IMR-90 (cell line): ENCODE measurements around the gene BOD1L1. TPM values are rescaled to one million over a fixed set of nuclear protein-coding genes. Genes with fewer than 3 reads are reported as not detected.

Source experiments
- ATAC-seq: fragments of 200-7000 bp; cut with Tn5 transposase; 2 replicates; pipeline ENCODE4 v1.9.1; 2020; ENCODE audit warnings: low read depth, mild to moderate bottlenecking, moderate library complexity
- BruUV-seq: library from RNA; stranded (reverse); fragments of 400-500 nt; replicated peaks from 2 replicates; lab custom pipeline; 2021; lab: Mats Ljungman, UMichigan
- CTCF ChIA-PET: fragments of 300-600 bp; formaldehyde crosslinking; extraction: SDS; loops from one replicate; lab custom pipeline; 2021; ENCODE audit warnings: antibody characterized with exemption; lab: Yijun Ruan, JAX
- POLR2A ChIA-PET: fragments of 300-600 bp; sonication (Branson Sonifier 250); formaldehyde crosslinking; loops from one replicate; lab custom pipeline; 2022; ENCODE audit warnings: antibody characterized with exemption; ENCODE audit not compliant: unreplicated experiment; lab: Charles Lee
- DNase-seq: peaks from one replicate; pipeline ENCODE4 v3.0.0; 2013
- H2AFZ ChIP-seq: replicated peaks from 2 replicates; pipeline ENCODE3; 2013; ENCODE audit warnings: low read length, mild to moderate bottlenecking; ENCODE audit not compliant: poor library complexity
- H2AK5ac ChIP-seq: 2 replicates; pipeline ENCODE4 v1.6.1; 2013; ENCODE audit warnings: low read depth, low read length, inconsistent platforms
- H2AK9ac ChIP-seq: replicated peaks from 2 replicates; pipeline ENCODE3; 2013; ENCODE audit warnings: mild to moderate bottlenecking, low read depth, low read length, moderate library complexity; ENCODE audit not compliant: poor library complexity
- H2BK120ac ChIP-seq: 2 replicates; pipeline ENCODE4 v1.6.1; 2013; ENCODE audit warnings: low read depth, low read length, inconsistent platforms
- H2BK15ac ChIP-seq: 3 replicates; pipeline ENCODE4 v1.6.1; 2013; ENCODE audit warnings: low read depth, low read length, inconsistent platforms
- H2BK20ac ChIP-seq: 2 replicates; pipeline ENCODE4 v1.6.1; 2013; ENCODE audit warnings: low read depth, mild to moderate bottlenecking, inconsistent platforms, low read length, moderate library complexity
- H2BK5ac ChIP-seq: 2 replicates; pipeline ENCODE4 v1.6.1; 2013; ENCODE audit warnings: mild to moderate bottlenecking, low read depth, low read length, inconsistent platforms; ENCODE audit not compliant: poor library complexity, severe bottlenecking
- H3K14ac ChIP-seq: replicated peaks from 2 replicates; pipeline ENCODE4 v1.6.1; 2013; ENCODE audit warnings: low read depth, low read length, inconsistent platforms
- H3K18ac ChIP-seq: 2 replicates; pipeline ENCODE4 v1.6.1; 2013; ENCODE audit warnings: low read depth, low read length, control low read depth
- H3K23ac ChIP-seq: 2 replicates; pipeline ENCODE4 v1.6.1; 2013; ENCODE audit warnings: low read depth, low read length, inconsistent platforms
- H3K27ac ChIP-seq: 2 replicates; pipeline ENCODE4 v1.5.1; 2013; ENCODE audit warnings: mild to moderate bottlenecking, control low read depth, low read length; ENCODE audit not compliant: insufficient read depth
- H3K27me3 ChIP-seq: 2 replicates; pipeline ENCODE4 v1.6.1; 2013; ENCODE audit warnings: low read length; ENCODE audit not compliant: control insufficient read depth, insufficient read depth
- H3K36me3 ChIP-seq: 2 replicates; pipeline ENCODE4 v1.6.1; 2013; ENCODE audit warnings: low read length, mixed read lengths; ENCODE audit not compliant: control insufficient read depth, insufficient read depth
- H3K4ac ChIP-seq: 2 replicates; pipeline ENCODE4 v1.6.1; 2013; ENCODE audit warnings: low read depth, low read length, inconsistent platforms
- H3K4me1 ChIP-seq: 2 replicates; pipeline ENCODE4 v1.6.1; 2013; ENCODE audit warnings: low read length, mixed read lengths; ENCODE audit not compliant: control insufficient read depth, insufficient read depth
- H3K4me2 ChIP-seq: 2 replicates; pipeline ENCODE4 v1.6.1; 2013; ENCODE audit warnings: low read depth, mild to moderate bottlenecking, control low read depth, low read length, moderate library complexity
- H3K4me3 ChIP-seq: 2 replicates; pipeline ENCODE4 v1.5.1; 2013; ENCODE audit warnings: low read depth, mild to moderate bottlenecking, control low read depth, low read length, moderate library complexity; ENCODE audit not compliant: insufficient read depth
- H3K56ac ChIP-seq: 2 replicates; pipeline ENCODE4 v1.6.1; 2013; ENCODE audit warnings: low read length, inconsistent platforms; ENCODE audit not compliant: insufficient read depth; ENCODE audit errors: extremely low read depth
- H3K79me1 ChIP-seq, 2 experiments: 2 replicates each; pipeline ENCODE4 v1.6.1; 2013; ENCODE audit warnings: low read length in 2 of 2, inconsistent platforms in 1 of 2, low read depth in 1 of 2
- H3K9ac ChIP-seq: 2 replicates; pipeline ENCODE4 v1.6.1; 2013; ENCODE audit warnings: low read depth, low read length, control low read depth
- H3K9me1 ChIP-seq: 2 replicates; pipeline ENCODE4 v1.6.1; 2013; ENCODE audit warnings: low read length, inconsistent platforms; ENCODE audit not compliant: insufficient read depth
- H3K9me3 ChIP-seq: 2 replicates; pipeline ENCODE4 v1.6.1; 2013; ENCODE audit warnings: low read length; ENCODE audit not compliant: control insufficient read depth, insufficient read depth
- H4K20me1 ChIP-seq: 2 replicates; pipeline ENCODE4 v1.6.1; 2013; ENCODE audit warnings: low read length, inconsistent platforms; ENCODE audit not compliant: insufficient read depth
- H4K5ac ChIP-seq: 2 replicates; pipeline ENCODE4 v1.6.1; 2013; ENCODE audit warnings: mild to moderate bottlenecking, low read depth, low read length, control low read depth
- H4K8ac ChIP-seq, 2 experiments: 2 replicates each; pipeline ENCODE4 v1.6.1; 2013; ENCODE audit warnings: low read depth in 2 of 2, low read length in 2 of 2, control low read depth in 1 of 2, inconsistent platforms in 1 of 2
- H4K91ac ChIP-seq: 2 replicates; pipeline ENCODE4 v1.6.1; 2013; ENCODE audit warnings: low read depth, low read length, inconsistent platforms; ENCODE audit not compliant: insufficient read depth
- CEBPB ChIP-seq: IDR thresholded peaks from 2 replicates; pipeline ENCODE4 v1.6.1; 2012; ENCODE audit warnings: low read depth, low read length, improper control_type of control experiment
- MAZ ChIP-seq: IDR thresholded peaks from 2 replicates; pipeline ENCODE4 v1.6.1; 2012; ENCODE audit warnings: low read depth, mild to moderate bottlenecking, low read length, improper control_type of control experiment, moderate library complexity, borderline replicate concordance
- USF2 ChIP-seq: fragments of 150-350 bp; IDR thresholded peaks from 2 replicates; pipeline ENCODE4 v1.6.1; 2017; ENCODE audit warnings: mild to moderate bottlenecking, antibody characterized with exemption, low read length, low read depth
- dilution Hi-C: fragments of 300-500 bp; cut with HindIII; formaldehyde crosslinking; loops from one replicate; pipeline ENCODE4 v1.14.3; 2018; ENCODE audit warnings: low sequenced_read_pairs; ENCODE audit not compliant: unreplicated experiment
- in situ Hi-C: fragments of 300-500 bp; cut with MboI; formaldehyde crosslinking; loops from 3 replicates; pipeline ENCODE4 v1.14.3; 2019; ENCODE audit warnings: low sequenced_read_pairs, inconsistent platforms, mixed read lengths
- intact Hi-C: fragments of 100-400 bp; cut with micrococcal nuclease; formaldehyde crosslinking; loops from 2 replicates; pipeline ENCODE4 v1.10.0; 2022
- polyA plus RNA-seq, 3 experiments: library from polyadenylated mRNA; depleted of rRNA; stranded (reverse); fragments of >200 nt; gene quantifications; 2 replicates each; pipeline ENCODE4 v1.2.3, GENCODE V29; 2012; ENCODE audit warnings: low replicate concordance in 1 of 3
- total RNA-seq: library from RNA; depleted of rRNA; stranded (reverse); fragments of >200 nt; gene quantifications from 2 replicates; pipeline ENCODE4 v1.2.3, GENCODE V29; 2012

The BOD1L1 gene
- total and polyA plus RNA-seq, 2 of the 4 experiments (the other 2 are of a cell fraction), result 13.5 to 26.9 TPM

- no peaks in the 10 kb centered on the region for H3K27me3 ChIP-seq
- dilution Hi-C loops (no loop called here), in situ Hi-C loops (no loop called here), intact Hi-C loops (no loop called here)
- no peaks in the 10 kb centered on the region for H3K9me1 ChIP-seq
- no peak overlapping the region for H3K56ac ChIP-seq
- H3K9me3 ChIP-seq, result no peaks in the 10 kb centered on the region
- H2BK20ac ChIP-seq, result no peak overlapping the region
- H3K4me2 ChIP-seq, result no peak overlapping the region
- DNase-seq (no peak), ATAC-seq (no peak)
- TF ChIP-seq USF2 (no peak), MAZ (no peak), CEBPB (peak; percentile 58)
- no peak overlapping the region for H3K27ac ChIP-seq
- H2AK9ac ChIP-seq, result no peak overlapping the region
- H4K8ac ChIP-seq, result no peak overlapping the region
- no peaks in the 10 kb centered on the region for H3K4me1 ChIP-seq
- CTCF ChIA-PET, result no interaction called here
- BruUV-seq, result no TSS peak
- no peak overlapping the region for H3K4ac ChIP-seq
- no peaks in the 10 kb centered on the region for H4K20me1 ChIP-seq
- peaks cover 26% of the 10 kb centered on the region for H3K36me3 ChIP-seq
- no peak overlapping the region for H4K5ac ChIP-seq
- no peak overlapping the region for H3K14ac ChIP-seq
- H2BK5ac ChIP-seq, result no peak overlapping the region
- H2BK120ac ChIP-seq, result no peak overlapping the region
- no peak overlapping the region for H4K91ac ChIP-seq
- H2BK15ac ChIP-seq, result no peak overlapping the region
- no peak overlapping the region for H3K4me3 ChIP-seq
- no peak overlapping the region for H2AFZ ChIP-seq
- no peak overlapping the region for H3K18ac ChIP-seq
- POLR2A ChIA-PET, result no interaction called here
- no peak overlapping the region for H3K9ac ChIP-seq
- H3K79me1 ChIP-seq, result no peaks in the 10 kb centered on the region; a peak in 1 of 4 replicates
- no peak overlapping the region for H3K23ac ChIP-seq
- no peak overlapping the region for H2AK5ac ChIP-seq
Measured at GRCh38 chr4:13588954-13589353, 38.6 kb downstream of the BOD1L1 start.
